M059J (cell line): ENCODE data around the gene VPS16. TPM values are rescaled to one million over a fixed set of nuclear protein-coding genes. Genes with fewer than 3 reads are reported as not detected.

ENCODE experiments used
- DNase-seq: peaks from one replicate; pipeline ENCODE4 v3.0.0-alpha.2; 2012; ENCODE audit warnings: low read depth
- total RNA-seq: library from RNA; depleted of rRNA; stranded (reverse); fragments of >200 nt; shearing (Covaris generic); gene quantifications from 2 replicates; pipeline ENCODE4 v1.2.3, GENCODE V29; 2014; rRNA removed

Gene VPS16
- total RNA-seq, 1 experiment from 2014 or later = 56.7 TPM

- DNase-seq = no peak
Measured at GRCh38 chr20:2899243-2899642, 58.7 kb downstream of the VPS16 start.

- no peak for DNase-seq
Measured at GRCh38 chr20:2900845-2901592, 60.5 kb downstream of the VPS16 start.

DNA sequence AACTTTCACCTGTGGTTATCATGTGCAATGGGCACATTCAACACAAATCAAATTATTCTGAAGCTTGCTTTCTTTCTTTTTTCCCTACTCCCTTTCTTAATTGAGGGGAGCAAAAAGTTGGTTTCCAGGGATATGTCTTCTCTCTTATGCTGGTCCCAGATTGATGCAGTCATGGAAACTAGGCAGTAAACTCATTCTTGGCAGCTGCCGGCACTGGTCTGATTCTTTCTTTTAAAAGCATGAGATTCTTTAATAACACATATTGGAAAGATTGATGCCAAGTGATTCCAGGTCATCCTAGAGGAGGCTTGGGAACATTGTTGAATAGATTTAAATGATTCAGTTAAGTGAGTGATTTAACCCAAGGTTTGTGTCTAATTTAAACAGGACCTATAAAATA is 61.7 kb downstream of the VPS16 start:
- DNase-seq = no peak

- no peak for DNase-seq
Measured at GRCh38 chr20:2902818-2903217, 62.3 kb downstream of the VPS16 start.

DNA sequence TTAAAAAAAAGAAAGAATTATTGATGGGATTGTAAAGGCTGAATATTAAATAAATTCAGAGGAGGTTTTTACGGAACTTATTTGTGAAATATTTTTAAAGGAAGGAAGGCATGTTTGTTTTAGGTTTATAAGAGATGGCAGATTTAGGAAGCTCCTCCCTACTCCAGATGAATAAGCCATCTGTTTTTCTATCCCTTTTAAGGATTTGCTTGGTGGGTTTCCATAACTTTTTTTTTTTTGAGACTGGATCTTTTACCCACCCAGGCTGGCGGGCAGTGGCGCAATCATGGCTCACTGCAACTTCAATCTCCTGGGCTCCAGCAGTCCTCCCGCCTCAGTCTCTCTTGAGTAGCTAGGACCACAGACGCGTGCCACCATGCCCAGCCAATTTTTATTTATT is 63.1 kb downstream of the VPS16 start:
- no peak for DNase-seq

GRCh38 chr20:2907519-2907918 is 67.0 kb downstream of the VPS16 start:
- no peak for DNase-seq

GRCh38 chr20:2909953-2910352 is 69.4 kb downstream of the VPS16 start:
- no peak for DNase-seq

GRCh38 chr20:2911200-2911599 is 70.7 kb downstream of the VPS16 start:
- DNase-seq = no peak

DNA sequence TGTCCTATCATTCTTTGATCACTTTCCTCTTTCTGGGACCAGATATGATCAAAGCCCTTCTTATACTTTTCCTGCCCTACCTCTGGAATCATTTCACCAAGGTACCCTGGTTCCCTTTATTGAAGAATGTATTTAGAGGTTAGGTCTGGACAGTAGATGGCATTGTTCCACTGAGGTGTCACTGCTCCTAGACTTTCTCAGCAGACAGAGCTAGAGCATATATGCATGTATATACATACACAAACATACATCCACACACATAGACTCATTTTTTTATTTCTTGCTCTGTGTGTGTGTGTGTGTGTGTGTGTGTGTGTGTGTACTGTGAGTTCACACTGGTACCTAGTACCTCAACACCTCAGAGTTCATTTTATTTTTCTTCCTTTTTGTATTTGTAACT is 73.6 kb downstream of the VPS16 start:
- peak; percentile 20 for DNase-seq

Other genes with a start within 250 kb of the VPS16 start
- gene NOP56, start 188.1 kb upstream of the VPS16 start, total RNA-seq = 120 and 163 TPM in 2 replicates
- 206 and 210 TPM in 2 replicates for gene IDH3B, start 176.5 kb upstream of the VPS16 start, total RNA-seq
- 1.1 and 1.5 TPM in 2 replicates for gene EBF4, start 148.0 kb upstream of the VPS16 start, total RNA-seq
- 0.15 and 0.42 TPM in 2 replicates for gene CPXM1, start 40.1 kb upstream of the VPS16 start, total RNA-seq
- not detected in 2 replicates for gene C20orf141, start 25.8 kb upstream of the VPS16 start, total RNA-seq
- gene TMEM239, start 24.4 kb upstream of the VPS16 start, total RNA-seq = not detected in 2 replicates
- 15.6 and 38.5 TPM in 2 replicates for gene PCED1A, start 90 bp upstream of the VPS16 start, total RNA-seq
- gene PTPRA, start 32.7 kb downstream of the VPS16 start, total RNA-seq = 50.2 and 55.2 TPM in 2 replicates
- gene GNRH2, start 202.9 kb downstream of the VPS16 start, total RNA-seq = not detected in 2 replicates
- gene MRPS26, start 205.3 kb downstream of the VPS16 start, total RNA-seq = 82.8 and 98.3 TPM in 2 replicates
- not detected in 2 replicates for gene OXT, start 230.9 kb downstream of the VPS16 start, total RNA-seq
- not detected in 2 replicates for gene AVP, start 244.0 kb downstream of the VPS16 start, total RNA-seq